ENCODE results near the gene NCKAP5.

NCKAP5 gene

GRCh38 chr2:133504566-133505505, 63.4 kb downstream of the NCKAP5 start:
- no peaks in the 10 kb centered on the region for H3K27me3 ChIP-seq (replicated peaks in 2 of 5; ENCODE audit: control insufficient read depth in 4 of 5, insufficient read depth in 5 of 5, low read length in 4 of 5)
- H3K27ac ChIP-seq (ENCODE audit: insufficient read depth in 1 of 2, low read depth in 1 of 2, low read length in 2 of 2, poor library complexity in 1 of 2, severe bottlenecking in 2 of 2) = no peak overlapping the region
- H3K4me1 ChIP-seq (ENCODE audit: control extremely low read depth in 1 of 4, control insufficient read depth in 4 of 4, insufficient read depth in 4 of 4, low read length in 3 of 4) = no peaks in the 10 kb centered on the region
- peaks cover 0 to 2% (median 0%) of the 10 kb centered on the region in 5 experiments for H3K9me3 ChIP-seq (ENCODE audit: control extremely low read depth in 1 of 5, control insufficient read depth in 4 of 5, insufficient read depth in 2 of 5, low read depth in 1 of 5, low read length in 4 of 5)
- H3K4me3 ChIP-seq (ENCODE audit: control insufficient read depth in 1 of 7, extremely low read depth in 1 of 7, insufficient read depth in 4 of 7, low read depth in 2 of 7, low read length in 6 of 7) = no peak overlapping the region
- POLR2A ChIA-PET = no interaction called here
- no peaks in the 10 kb centered on the region for H3K36me3 ChIP-seq (ENCODE audit: control insufficient read depth in 4 of 4, insufficient read depth in 4 of 4, low read length in 3 of 4)
- no peak for DNase-seq
- CTCF ChIA-PET = no interaction called here
- 90% methylated on average over 3 of the region's 4 CpGs for WGBS (ENCODE audit: insufficient coverage)

GRCh38 chr2:133503927-133504326, 64.3 kb downstream of the NCKAP5 start:
- no peak overlapping the region for H3K4me3 ChIP-seq (ENCODE audit: control insufficient read depth in 1 of 7, extremely low read depth in 1 of 7, insufficient read depth in 4 of 7, low read depth in 2 of 7, low read length in 6 of 7)
- H3K4me1 ChIP-seq (ENCODE audit: control extremely low read depth in 1 of 4, control insufficient read depth in 4 of 4, insufficient read depth in 4 of 4, low read length in 3 of 4) = no peaks in the 10 kb centered on the region
- no peaks in the 10 kb centered on the region for H3K36me3 ChIP-seq (ENCODE audit: control insufficient read depth in 4 of 4, insufficient read depth in 4 of 4, low read length in 3 of 4)
- no peaks in the 10 kb centered on the region for H3K27me3 ChIP-seq (replicated peaks in 2 of 5; ENCODE audit: control insufficient read depth in 4 of 5, insufficient read depth in 5 of 5, low read length in 4 of 5)
- ChIA-PET POLR2A (no interaction called here), CTCF (no interaction called here)
- H3K27ac ChIP-seq (ENCODE audit: insufficient read depth in 1 of 2, low read depth in 1 of 2, low read length in 2 of 2, poor library complexity in 1 of 2, severe bottlenecking in 2 of 2) = no peak overlapping the region
- peaks cover 0 to 2% (median 0%) of the 10 kb centered on the region in 5 experiments for H3K9me3 ChIP-seq (ENCODE audit: control extremely low read depth in 1 of 5, control insufficient read depth in 4 of 5, insufficient read depth in 2 of 5, low read depth in 1 of 5, low read length in 4 of 5)
- WGBS (ENCODE audit: insufficient coverage) = no CpG with 5 or more reads among the region's 1 CpG
- DNase-seq = no peak

- DNase-seq = no peak
- ChIA-PET CTCF (no interaction called here), POLR2A (no interaction called here)
- Histone ChIP-seq H3K27me3 (replicated peaks in 2 of 5; ENCODE audit: control insufficient read depth in 4 of 5, insufficient read depth in 5 of 5, low read length in 4 of 5) (no peaks in the 10 kb centered on the region), H3K9me3 (ENCODE audit: control extremely low read depth in 1 of 5, control insufficient read depth in 4 of 5, insufficient read depth in 2 of 5, low read depth in 1 of 5, low read length in 4 of 5) (peaks cover 0 to 2% (median 0%) of the 10 kb centered on the region in 5 experiments), H3K36me3 (ENCODE audit: control insufficient read depth in 4 of 4, insufficient read depth in 4 of 4, low read length in 3 of 4) (no peaks in the 10 kb centered on the region), H3K4me1 (ENCODE audit: control extremely low read depth in 1 of 4, control insufficient read depth in 4 of 4, insufficient read depth in 4 of 4, low read length in 3 of 4) (no peaks in the 10 kb centered on the region), H3K27ac (ENCODE audit: insufficient read depth in 1 of 2, low read depth in 1 of 2, low read length in 2 of 2, poor library complexity in 1 of 2, severe bottlenecking in 2 of 2) (no peak overlapping the region), H3K4me3 (ENCODE audit: control insufficient read depth in 1 of 7, extremely low read depth in 1 of 7, insufficient read depth in 4 of 7, low read depth in 2 of 7, low read length in 6 of 7) (no peak overlapping the region)
- WGBS (ENCODE audit: insufficient coverage) = 100% methylated on average over 1 of the region's 1 CpG
These were observed 64.9 kb downstream of the NCKAP5 start for GRCh38 chr2:133503323-133503722.

- Histone ChIP-seq H3K9me3 (ENCODE audit: control extremely low read depth in 1 of 5, control insufficient read depth in 4 of 5, insufficient read depth in 2 of 5, low read depth in 1 of 5, low read length in 4 of 5) (peaks cover 0 to 2% (median 0%) of the 10 kb centered on the region in 5 experiments), H3K36me3 (ENCODE audit: control insufficient read depth in 4 of 4, insufficient read depth in 4 of 4, low read length in 3 of 4) (no peaks in the 10 kb centered on the region), H3K4me1 (ENCODE audit: control extremely low read depth in 1 of 4, control insufficient read depth in 4 of 4, insufficient read depth in 4 of 4, low read length in 3 of 4) (no peaks in the 10 kb centered on the region), H3K27me3 (replicated peaks in 2 of 5; ENCODE audit: control insufficient read depth in 4 of 5, insufficient read depth in 5 of 5, low read length in 4 of 5) (no peaks in the 10 kb centered on the region), H3K27ac (ENCODE audit: insufficient read depth in 1 of 2, low read depth in 1 of 2, low read length in 2 of 2, poor library complexity in 1 of 2, severe bottlenecking in 2 of 2) (no peak overlapping the region), H3K4me3 (ENCODE audit: control insufficient read depth in 1 of 7, extremely low read depth in 1 of 7, insufficient read depth in 4 of 7, low read depth in 2 of 7, low read length in 6 of 7) (no peak overlapping the region)
- 96% methylated on average over 4 of the region's 7 CpGs for WGBS (ENCODE audit: insufficient coverage)
- no peak for DNase-seq
- ChIA-PET POLR2A (no interaction called here), CTCF (no interaction called here)
These were observed 65.6 kb downstream of the NCKAP5 start for GRCh38 chr2:133502678-133503077.

- no peak for DNase-seq
- 89% methylated on average over 6 of the region's 6 CpGs for WGBS (ENCODE audit: insufficient coverage)
- H3K4me1 ChIP-seq (ENCODE audit: control extremely low read depth in 1 of 4, control insufficient read depth in 4 of 4, insufficient read depth in 4 of 4, low read length in 3 of 4) = no peaks in the 10 kb centered on the region
- no peak overlapping the region for H3K4me3 ChIP-seq (ENCODE audit: control insufficient read depth in 1 of 7, extremely low read depth in 1 of 7, insufficient read depth in 4 of 7, low read depth in 2 of 7, low read length in 6 of 7)
- ChIA-PET POLR2A (no interaction called here), CTCF (no interaction called here)
- H3K27me3 ChIP-seq (replicated peaks in 2 of 5; ENCODE audit: control insufficient read depth in 4 of 5, insufficient read depth in 5 of 5, low read length in 4 of 5) = no peaks in the 10 kb centered on the region
- H3K9me3 ChIP-seq (ENCODE audit: control extremely low read depth in 1 of 5, control insufficient read depth in 4 of 5, insufficient read depth in 2 of 5, low read depth in 1 of 5, low read length in 4 of 5) = peaks cover 0 to 2% (median 0%) of the 10 kb centered on the region in 5 experiments
- no peaks in the 10 kb centered on the region for H3K36me3 ChIP-seq (ENCODE audit: control insufficient read depth in 4 of 4, insufficient read depth in 4 of 4, low read length in 3 of 4)
- H3K27ac ChIP-seq (ENCODE audit: insufficient read depth in 1 of 2, low read depth in 1 of 2, low read length in 2 of 2, poor library complexity in 1 of 2, severe bottlenecking in 2 of 2) = no peak overlapping the region
These were observed 67.3 kb downstream of the NCKAP5 start for GRCh38 chr2:133500917-133501316.

- no peak for DNase-seq
- POLR2A ChIA-PET = no interaction called here
- H3K4me3 ChIP-seq (ENCODE audit: control insufficient read depth in 1 of 7, extremely low read depth in 1 of 7, insufficient read depth in 4 of 7, low read depth in 2 of 7, low read length in 6 of 7) = no peak overlapping the region
- no peaks in the 10 kb centered on the region for H3K36me3 ChIP-seq (ENCODE audit: control insufficient read depth in 4 of 4, insufficient read depth in 4 of 4, low read length in 3 of 4)
- H3K27me3 ChIP-seq (replicated peaks in 2 of 5; ENCODE audit: control insufficient read depth in 4 of 5, insufficient read depth in 5 of 5, low read length in 4 of 5) = no peaks in the 10 kb centered on the region
- H3K9me3 ChIP-seq (ENCODE audit: control extremely low read depth in 1 of 5, control insufficient read depth in 4 of 5, insufficient read depth in 2 of 5, low read depth in 1 of 5, low read length in 4 of 5) = peaks cover 0 to 2% (median 0%) of the 10 kb centered on the region in 5 experiments
- 93% methylated on average over 7 of the region's 8 CpGs for WGBS (ENCODE audit: insufficient coverage)
- H3K4me1 ChIP-seq (ENCODE audit: control extremely low read depth in 1 of 4, control insufficient read depth in 4 of 4, insufficient read depth in 4 of 4, low read length in 3 of 4) = no peaks in the 10 kb centered on the region
- no peak overlapping the region for H3K27ac ChIP-seq (ENCODE audit: insufficient read depth in 1 of 2, low read depth in 1 of 2, low read length in 2 of 2, poor library complexity in 1 of 2, severe bottlenecking in 2 of 2)
- CTCF ChIA-PET = no interaction called here
These were observed 69.3 kb downstream of the NCKAP5 start for GRCh38 chr2:133498662-133499585.

All from common myeloid progenitor, CD34-positive (primary cell).